ENCODE measurements around the gene SMIM24.

Gene SMIM24

GRCh38 chr19:3515891-3516422 is 35.6 kb upstream of the SMIM24 start:
- TF ChIP-seq CTCF (IDR thresholded peaks at IDR 0.05; ENCODE audit: low read depth, low read length, missing control alignments): no peak
- no peak for DNase-seq (ENCODE audit: extremely low read depth, low read depth)
- H3K4me3 ChIP-seq (replicated peaks; ENCODE audit: low read depth, low read length): no peak overlapping the region

DNA sequence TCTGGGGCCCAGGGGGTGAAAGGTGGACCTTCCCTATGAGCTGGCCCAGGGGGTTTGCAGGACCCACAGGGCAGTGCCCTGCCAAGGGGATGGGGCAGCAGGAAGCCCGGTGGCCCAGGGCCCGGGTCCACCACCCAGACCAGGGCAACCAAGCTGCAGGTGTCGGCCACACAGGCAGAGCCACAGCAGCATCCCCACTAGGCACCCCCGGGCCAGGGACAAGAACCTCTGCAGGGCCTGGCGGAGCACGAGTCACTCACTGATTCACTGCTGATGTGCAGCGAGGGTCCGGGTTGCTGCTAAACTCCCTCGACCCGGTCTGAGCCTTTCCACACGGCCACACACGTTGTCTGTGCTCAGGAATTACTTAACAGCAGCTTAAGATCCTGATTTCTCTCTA is 34.6 kb upstream of the SMIM24 start:
- no peak overlapping the region for H3K4me3 ChIP-seq (replicated peaks; ENCODE audit: low read depth, low read length)
- no peak for TF ChIP-seq CTCF (IDR thresholded peaks at IDR 0.05; ENCODE audit: low read depth, low read length, missing control alignments)
- no peak for DNase-seq (ENCODE audit: extremely low read depth, low read depth)

DNA sequence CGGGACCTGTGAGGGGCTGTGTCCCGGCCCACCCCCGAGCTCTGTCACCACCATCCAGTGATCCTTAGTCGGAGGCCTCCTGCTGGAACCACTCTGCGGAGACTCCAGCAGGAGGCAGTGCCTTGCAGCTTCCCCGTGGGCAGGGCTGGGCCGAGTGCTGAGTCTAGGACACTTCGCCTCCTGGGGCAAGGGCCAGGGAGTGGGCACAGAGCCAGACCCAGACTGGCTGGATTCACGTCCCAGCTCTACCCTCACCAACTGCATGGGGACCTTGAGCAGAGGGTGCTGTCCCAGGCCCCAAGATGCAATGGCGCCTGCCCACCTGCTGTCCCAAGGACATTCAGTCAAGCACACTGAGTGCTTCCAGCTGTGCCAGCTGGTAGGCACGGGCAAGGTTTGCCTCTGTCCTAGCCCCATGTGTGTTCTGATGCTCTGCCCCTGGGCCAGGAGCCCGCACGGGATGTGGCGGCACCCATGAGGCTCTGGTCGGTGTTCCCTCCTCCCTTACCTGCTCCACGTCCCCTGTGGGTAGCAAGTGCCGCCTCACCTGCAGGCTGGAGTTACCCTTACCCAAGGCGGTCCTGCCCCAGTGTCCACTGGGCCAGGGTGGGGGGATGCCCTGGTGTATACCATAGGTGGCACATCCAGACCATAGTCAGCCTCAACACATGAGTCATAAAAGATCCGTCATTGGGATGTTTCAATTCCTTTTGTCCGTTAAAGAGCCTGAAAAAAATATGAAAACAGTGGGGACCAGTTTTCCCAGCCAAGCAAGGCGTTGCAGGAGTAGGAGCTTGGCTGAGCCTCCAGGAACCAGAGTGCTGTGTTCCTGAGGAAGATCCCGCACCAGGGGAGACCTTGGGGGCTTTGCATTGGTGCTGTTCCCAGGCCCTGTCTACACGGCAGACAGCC is 33.2 kb upstream of the SMIM24 start:
- no peak for TF ChIP-seq CTCF (IDR thresholded peaks at IDR 0.05; ENCODE audit: low read depth, low read length, missing control alignments)
- no peak overlapping the region for H3K4me3 ChIP-seq (replicated peaks; ENCODE audit: low read depth, low read length)
- no peak for DNase-seq (ENCODE audit: extremely low read depth, low read depth)

GRCh38 chr19:3512562-3513228 is 32.4 kb upstream of the SMIM24 start:
- no peak for DNase-seq (ENCODE audit: extremely low read depth, low read depth)
- TF ChIP-seq CTCF (IDR thresholded peaks at IDR 0.05; ENCODE audit: low read depth, low read length, missing control alignments): no peak
- no peak overlapping the region for H3K4me3 ChIP-seq (replicated peaks; ENCODE audit: low read depth, low read length)

GRCh38 chr19:3511506-3512251 is 31.4 kb upstream of the SMIM24 start:
- TF ChIP-seq CTCF (IDR thresholded peaks at IDR 0.05; ENCODE audit: low read depth, low read length, missing control alignments): no peak
- H3K4me3 ChIP-seq (replicated peaks; ENCODE audit: low read depth, low read length): no peak overlapping the region
- no peak for DNase-seq (ENCODE audit: extremely low read depth, low read depth)

- no peak for DNase-seq (ENCODE audit: extremely low read depth, low read depth)
- no peak for TF ChIP-seq CTCF (IDR thresholded peaks at IDR 0.05; ENCODE audit: low read depth, low read length, missing control alignments)
- no peak overlapping the region for H3K4me3 ChIP-seq (replicated peaks; ENCODE audit: low read depth, low read length)
Observed at GRCh38 chr19:3510727-3511126, 30.4 kb upstream of the SMIM24 start.
